ENCODE measurements around the gene MEN1. TPM values are rescaled to one million over a fixed set of nuclear protein-coding genes. Genes with fewer than 3 reads are reported as not detected.

MEN1 gene
- total and polyA plus RNA-seq, 9 of the 15 experiments (the other 6 are each of a cell fraction or from before 2014, with no cell fraction given), result 3.4 to 57.2 (median 19.3) TPM

GRCh38 chr11:64803158-64803845, 7.0 kb downstream of the MEN1 start, which contains the start of gene MAP4K2 (continued):
- TF ChIP-seq MNT (conservative IDR thresholded peaks at IDR 0.05), result peak; percentile 21 to 52; a peak in 1 of 4 replicates
- no peak for TF ChIP-seq TFAM (CRISPR knock-in tag; conservative IDR thresholded peaks at IDR 0.05)
- TF ChIP-seq FOXJ2 (tag; IDR thresholded peaks at IDR 0.05), result no peak
- no peak for TF ChIP-seq CBX3 (IDR thresholded peaks at IDR 0.05; ENCODE audit: borderline replicate concordance in 1 of 2, low read length in 2 of 2)
- TF ChIP-seq, protein P1, sequence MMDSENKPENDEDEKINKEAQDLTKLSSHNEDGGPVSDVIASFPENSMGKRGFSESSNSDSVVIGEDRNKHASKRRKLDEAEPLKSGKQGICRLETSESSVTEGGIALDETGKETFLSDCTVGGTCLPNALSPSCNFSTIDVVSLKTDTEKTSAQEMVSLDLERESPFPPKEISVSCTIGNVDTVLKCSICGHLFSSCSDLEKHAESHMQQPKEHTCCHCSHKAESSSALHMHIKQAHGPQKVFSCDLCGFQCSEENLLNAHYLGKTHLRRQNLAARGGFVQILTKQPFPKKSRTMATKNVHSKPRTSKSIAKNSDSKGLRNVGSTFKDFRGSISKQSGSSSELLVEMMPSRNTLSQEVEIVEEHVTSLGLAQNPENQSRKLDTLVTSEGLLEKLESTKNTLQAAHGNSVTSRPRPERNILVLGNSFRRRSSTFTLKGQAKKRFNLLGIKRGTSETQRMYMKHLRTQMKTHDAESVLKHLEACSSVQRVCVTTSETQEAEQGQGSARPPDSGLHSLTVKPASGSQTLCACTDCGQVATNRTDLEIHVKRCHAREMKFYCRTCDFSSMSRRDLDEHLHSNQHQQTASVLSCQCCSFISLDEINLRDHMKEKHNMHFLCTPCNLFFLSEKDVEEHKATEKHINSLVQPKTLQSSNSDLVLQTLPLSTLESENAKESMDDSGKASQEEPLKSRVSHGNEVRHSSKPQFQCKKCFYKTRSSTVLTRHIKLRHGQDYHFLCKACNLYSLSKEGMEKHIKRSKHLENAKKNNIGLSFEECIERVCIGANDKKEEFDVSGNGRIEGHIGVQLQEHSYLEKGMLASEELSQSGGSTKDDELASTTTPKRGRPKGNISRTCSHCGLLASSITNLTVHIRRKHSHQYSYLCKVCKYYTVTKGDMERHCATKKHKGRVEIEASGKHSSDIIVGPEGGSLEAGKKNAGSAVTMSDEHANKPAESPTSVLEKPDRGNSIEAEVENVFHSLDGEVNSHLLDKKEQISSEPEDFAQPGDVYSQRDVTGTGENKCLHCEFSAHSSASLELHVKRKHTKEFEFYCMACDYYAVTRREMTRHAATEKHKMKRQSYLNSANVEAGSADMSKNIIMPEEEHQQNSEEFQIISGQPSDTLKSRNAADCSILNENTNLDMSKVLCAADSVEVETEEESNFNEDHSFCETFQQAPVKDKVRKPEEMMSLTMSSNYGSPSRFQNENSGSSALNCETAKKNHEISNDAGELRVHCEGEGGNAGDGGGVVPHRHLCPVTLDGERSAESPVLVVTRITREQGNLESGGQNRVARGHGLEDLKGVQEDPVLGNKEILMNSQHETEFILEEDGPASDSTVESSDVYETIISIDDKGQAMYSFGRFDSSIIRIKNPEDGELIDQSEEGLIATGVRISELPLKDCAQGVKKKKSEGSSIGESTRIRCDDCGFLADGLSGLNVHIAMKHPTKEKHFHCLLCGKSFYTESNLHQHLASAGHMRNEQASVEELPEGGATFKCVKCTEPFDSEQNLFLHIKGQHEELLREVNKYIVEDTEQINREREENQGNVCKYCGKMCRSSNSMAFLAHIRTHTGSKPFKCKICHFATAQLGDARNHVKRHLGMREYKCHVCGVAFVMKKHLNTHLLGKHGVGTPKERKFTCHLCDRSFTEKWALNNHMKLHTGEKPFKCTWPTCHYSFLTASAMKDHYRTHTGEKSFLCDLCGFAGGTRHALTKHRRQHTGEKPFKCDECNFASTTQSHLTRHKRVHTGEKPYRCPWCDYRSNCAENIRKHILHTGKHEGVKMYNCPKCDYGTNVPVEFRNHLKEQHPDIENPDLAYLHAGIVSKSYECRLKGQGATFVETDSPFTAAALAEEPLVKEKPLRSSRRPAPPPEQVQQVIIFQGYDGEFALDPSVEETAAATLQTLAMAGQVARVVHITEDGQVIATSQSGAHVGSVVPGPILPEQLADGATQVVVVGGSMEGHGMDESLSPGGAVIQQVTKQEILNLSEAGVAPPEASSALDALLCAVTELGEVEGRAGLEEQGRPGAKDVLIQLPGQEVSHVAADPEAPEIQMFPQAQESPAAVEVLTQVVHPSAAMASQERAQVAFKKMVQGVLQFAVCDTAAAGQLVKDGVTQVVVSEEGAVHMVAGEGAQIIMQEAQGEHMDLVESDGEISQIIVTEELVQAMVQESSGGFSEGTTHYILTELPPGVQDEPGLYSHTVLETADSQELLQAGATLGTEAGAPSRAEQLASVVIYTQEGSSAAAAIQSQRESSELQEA (IDR thresholded peaks at IDR 0.05; ENCODE audit: low read depth), result no peak
- TF ChIP-seq ZBTB11 (CRISPR knock-in tag; IDR thresholded peaks at IDR 0.05), result no peak
- TF ChIP-seq, protein P2, sequence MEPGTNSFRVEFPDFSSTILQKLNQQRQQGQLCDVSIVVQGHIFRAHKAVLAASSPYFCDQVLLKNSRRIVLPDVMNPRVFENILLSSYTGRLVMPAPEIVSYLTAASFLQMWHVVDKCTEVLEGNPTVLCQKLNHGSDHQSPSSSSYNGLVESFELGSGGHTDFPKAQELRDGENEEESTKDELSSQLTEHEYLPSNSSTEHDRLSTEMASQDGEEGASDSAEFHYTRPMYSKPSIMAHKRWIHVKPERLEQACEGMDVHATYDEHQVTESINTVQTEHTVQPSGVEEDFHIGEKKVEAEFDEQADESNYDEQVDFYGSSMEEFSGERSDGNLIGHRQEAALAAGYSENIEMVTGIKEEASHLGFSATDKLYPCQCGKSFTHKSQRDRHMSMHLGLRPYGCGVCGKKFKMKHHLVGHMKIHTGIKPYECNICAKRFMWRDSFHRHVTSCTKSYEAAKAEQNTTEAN (CRISPR knock-in tag; IDR thresholded peaks at IDR 0.05), result no peak
- TF ChIP-seq, protein P3, sequence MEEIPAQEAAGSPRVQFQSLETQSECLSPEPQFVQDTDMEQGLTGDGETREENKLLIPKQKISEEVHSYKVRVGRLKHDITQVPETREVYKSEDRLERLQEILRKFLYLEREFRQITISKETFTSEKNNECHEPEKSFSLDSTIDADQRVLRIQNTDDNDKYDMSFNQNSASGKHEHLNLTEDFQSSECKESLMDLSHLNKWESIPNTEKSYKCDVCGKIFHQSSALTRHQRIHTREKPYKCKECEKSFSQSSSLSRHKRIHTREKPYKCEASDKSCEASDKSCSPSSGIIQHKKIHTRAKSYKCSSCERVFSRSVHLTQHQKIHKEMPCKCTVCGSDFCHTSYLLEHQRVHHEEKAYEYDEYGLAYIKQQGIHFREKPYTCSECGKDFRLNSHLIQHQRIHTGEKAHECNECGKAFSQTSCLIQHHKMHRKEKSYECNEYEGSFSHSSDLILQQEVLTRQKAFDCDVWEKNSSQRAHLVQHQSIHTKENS (CRISPR knock-in tag; IDR thresholded peaks at IDR 0.05), result no peak
